Activated naive CD8-positive, alpha-beta T cell treated with anti-CD3 and anti-CD28 coated beads, Interleukin-2, amount 50 U/mL, for 24 hours (primary cell): ENCODE results near the gene CYP26B1.
"Not testable (repeated sequence)": the region's sequence is repeated elsewhere in the genome, so short reads cannot be mapped to it uniquely, and the experiment has no call there.

Experiments used
- ATAC-seq: fragments of 150-1000 bp; cut with Tn5 transposase; one replicate; pipeline ENCODE4 v1.10.0; 2021
- DNase-seq: peaks from one replicate; pipeline ENCODE4 v3.0.0; 2021
- H3K27ac Mint-ChIP-seq: one replicate; pipeline ENCODE4 v1.8.0; 2021; ENCODE audit warnings: mild to moderate bottlenecking, mixed read lengths
- H3K27me3 Mint-ChIP-seq: one replicate; pipeline ENCODE4 v1.8.0; 2021; ENCODE audit warnings: mixed read lengths
- H3K36me3 Mint-ChIP-seq: one replicate; pipeline ENCODE4 v1.8.0; 2021; ENCODE audit warnings: low read depth, mixed read lengths
- H3K4me1 Mint-ChIP-seq: one replicate; pipeline ENCODE4 v1.8.0; 2021; ENCODE audit warnings: mixed read lengths
- H3K4me3 Mint-ChIP-seq: one replicate; pipeline ENCODE4 v1.8.0; 2021; ENCODE audit warnings: mild to moderate bottlenecking, moderate library complexity, mixed read lengths
- H3K9me3 Mint-ChIP-seq: one replicate; pipeline ENCODE4 v1.8.0; 2021; ENCODE audit warnings: mixed read lengths

The CYP26B1 gene

GRCh38 chr2:72103690-72104089, 44.0 kb downstream of the CYP26B1 start:
- Mint-ChIP-seq H3K36me3 (no peaks in the 10 kb centered on the region), H3K27me3 (peaks cover 6% of the 10 kb centered on the region), H3K9me3 (no peaks in the 10 kb centered on the region), H3K4me3 (no peak overlapping the region), H3K27ac (no peak overlapping the region), H3K4me1 (no peaks in the 10 kb centered on the region)
- DNase-seq = no peak
- no peak for ATAC-seq

- ATAC-seq (no peak), DNase-seq (no peak)
- Mint-ChIP-seq H3K27me3 (peaks cover 6% of the 10 kb centered on the region), H3K27ac (no peak overlapping the region), H3K9me3 (no peaks in the 10 kb centered on the region), H3K4me1 (no peaks in the 10 kb centered on the region), H3K36me3 (no peaks in the 10 kb centered on the region), H3K4me3 (no peak overlapping the region)
Measured at GRCh38 chr2:72103161-72103560, 44.5 kb downstream of the CYP26B1 start.

GRCh38 chr2:72098935-72099334, 48.7 kb downstream of the CYP26B1 start:
- H3K4me3 Mint-ChIP-seq = no peak overlapping the region
- H3K36me3 Mint-ChIP-seq = no peaks in the 10 kb centered on the region
- no peak for ATAC-seq
- DNase-seq = no peak
- H3K4me1 Mint-ChIP-seq = no peaks in the 10 kb centered on the region
- no peak overlapping the region for H3K27ac Mint-ChIP-seq
- no peaks in the 10 kb centered on the region for H3K9me3 Mint-ChIP-seq
- H3K27me3 Mint-ChIP-seq = peaks cover 4% of the 10 kb centered on the region

- no peak for DNase-seq
- no peaks in the 10 kb centered on the region for H3K4me1 Mint-ChIP-seq
- H3K4me3 Mint-ChIP-seq = no peak overlapping the region
- no peaks in the 10 kb centered on the region for H3K36me3 Mint-ChIP-seq
- no peak overlapping the region for H3K27ac Mint-ChIP-seq
- ATAC-seq = no peak
- H3K9me3 Mint-ChIP-seq = no peaks in the 10 kb centered on the region
- H3K27me3 Mint-ChIP-seq = no peaks in the 10 kb centered on the region
Measured at GRCh38 chr2:72097276-72097675, 50.4 kb downstream of the CYP26B1 start.

- Mint-ChIP-seq H3K9me3 (no peaks in the 10 kb centered on the region), H3K27me3 (no peaks in the 10 kb centered on the region), H3K4me1 (no peaks in the 10 kb centered on the region), H3K27ac (no peak overlapping the region), H3K4me3 (no peak overlapping the region), H3K36me3 (no peaks in the 10 kb centered on the region)
- ATAC-seq (no peak), DNase-seq (no peak)
Measured at GRCh38 chr2:72096181-72096580, 51.5 kb downstream of the CYP26B1 start.

- Mint-ChIP-seq H3K9me3 (no peaks in the 10 kb centered on the region), H3K4me1 (no peaks in the 10 kb centered on the region), H3K27me3 (no peaks in the 10 kb centered on the region), H3K27ac (no peak overlapping the region), H3K4me3 (no peak overlapping the region), H3K36me3 (no peaks in the 10 kb centered on the region)
- DNase-seq = no peak
- no peak for ATAC-seq
Measured at GRCh38 chr2:72095364-72095763, 52.3 kb downstream of the CYP26B1 start.

- Mint-ChIP-seq H3K4me1 (no peaks in the 10 kb centered on the region), H3K27ac (no peak overlapping the region), H3K4me3 (no peak overlapping the region), H3K27me3 (no peaks in the 10 kb centered on the region), H3K9me3 (no peaks in the 10 kb centered on the region), H3K36me3 (no peaks in the 10 kb centered on the region)
- ATAC-seq = no peak
- no peak for DNase-seq
Measured at GRCh38 chr2:72094701-72095100, 53.0 kb downstream of the CYP26B1 start.

- Mint-ChIP-seq H3K36me3 (no peaks in the 10 kb centered on the region), H3K27me3 (no peaks in the 10 kb centered on the region), H3K27ac (no peak overlapping the region), H3K9me3 (no peaks in the 10 kb centered on the region), H3K4me3 (no peak overlapping the region), H3K4me1 (no peaks in the 10 kb centered on the region)
- no peak for ATAC-seq
- no peak for DNase-seq
Measured at GRCh38 chr2:72092111-72092510, 55.6 kb downstream of the CYP26B1 start.

- Mint-ChIP-seq H3K36me3 (no peaks in the 10 kb centered on the region), H3K27ac (no peak overlapping the region), H3K9me3 (no peaks in the 10 kb centered on the region), H3K4me3 (no peak overlapping the region), H3K4me1 (no peaks in the 10 kb centered on the region), H3K27me3 (no peaks in the 10 kb centered on the region)
- ATAC-seq (no peak), DNase-seq (no peak)
Measured at GRCh38 chr2:72090781-72091482, 56.7 kb downstream of the CYP26B1 start.

- no peak for ATAC-seq
- Mint-ChIP-seq H3K4me1 (no peaks in the 10 kb centered on the region), H3K27me3 (no peaks in the 10 kb centered on the region), H3K9me3 (no peaks in the 10 kb centered on the region), H3K36me3 (no peaks in the 10 kb centered on the region), H3K27ac (no peak overlapping the region), H3K4me3 (no peak overlapping the region)
- DNase-seq = no peak
Measured at GRCh38 chr2:72090271-72090720, 57.4 kb downstream of the CYP26B1 start.

- H3K4me3 Mint-ChIP-seq = no peak overlapping the region
- no peak overlapping the region for H3K27ac Mint-ChIP-seq
- H3K36me3 Mint-ChIP-seq = no peaks in the 10 kb centered on the region
- H3K4me1 Mint-ChIP-seq = no peaks in the 10 kb centered on the region
- H3K9me3 Mint-ChIP-seq = no peaks in the 10 kb centered on the region
- DNase-seq = no peak
- H3K27me3 Mint-ChIP-seq = no peaks in the 10 kb centered on the region
- ATAC-seq = no peak
Measured at GRCh38 chr2:72089537-72089936, 58.1 kb downstream of the CYP26B1 start.

GRCh38 chr2:72089028-72089427, 58.6 kb downstream of the CYP26B1 start:
- no peaks in the 10 kb centered on the region for H3K36me3 Mint-ChIP-seq
- DNase-seq (no peak), ATAC-seq (no peak)
- no peak overlapping the region for H3K27ac Mint-ChIP-seq
- no peaks in the 10 kb centered on the region for H3K27me3 Mint-ChIP-seq
- H3K4me1 Mint-ChIP-seq = no peaks in the 10 kb centered on the region
- no peak overlapping the region for H3K4me3 Mint-ChIP-seq
- H3K9me3 Mint-ChIP-seq = no peaks in the 10 kb centered on the region

- H3K4me3 Mint-ChIP-seq, H3K36me3 Mint-ChIP-seq, H3K4me1 Mint-ChIP-seq, H3K9me3 Mint-ChIP-seq, DNase-seq, H3K27ac Mint-ChIP-seq, H3K27me3 Mint-ChIP-seq, ATAC-seq: not testable (repeated sequence)
Measured at GRCh38 chr2:72086871-72087633, 60.6 kb downstream of the CYP26B1 start.

GRCh38 chr2:72085513-72085912, 62.1 kb downstream of the CYP26B1 start:
- Mint-ChIP-seq H3K27ac (no peak overlapping the region), H3K36me3 (no peaks in the 10 kb centered on the region), H3K4me3 (no peak overlapping the region), H3K4me1 (no peaks in the 10 kb centered on the region), H3K9me3 (no peaks in the 10 kb centered on the region), H3K27me3 (no peaks in the 10 kb centered on the region)
- ATAC-seq (no peak), DNase-seq (no peak)

GRCh38 chr2:72085036-72085435, 62.6 kb downstream of the CYP26B1 start:
- DNase-seq (no peak), ATAC-seq (no peak)
- no peaks in the 10 kb centered on the region for H3K9me3 Mint-ChIP-seq
- no peaks in the 10 kb centered on the region for H3K4me1 Mint-ChIP-seq
- H3K4me3 Mint-ChIP-seq = no peak overlapping the region
- H3K27ac Mint-ChIP-seq = no peak overlapping the region
- H3K27me3 Mint-ChIP-seq = no peaks in the 10 kb centered on the region
- H3K36me3 Mint-ChIP-seq = no peaks in the 10 kb centered on the region
